Neuronal stem cell (in vitro differentiated cells): ENCODE measurements around the gene NAV1.

ENCODE experiments used
- DNase-seq: peaks from one replicate; pipeline ENCODE4 v3.0.0-alpha.2; 2013; ENCODE audit warnings: low spot score
- H2AFZ ChIP-seq: one replicate; pipeline ENCODE4 v1.6.1; 2013; ENCODE audit warnings: mild to moderate bottlenecking, low read length, inconsistent platforms
- H2AK5ac ChIP-seq: 2 replicates; pipeline ENCODE4 v1.6.1; 2013; ENCODE audit warnings: low read depth, mild to moderate bottlenecking, inconsistent platforms, low read length, moderate library complexity, mixed read lengths
- H2BK120ac ChIP-seq: 2 replicates; pipeline ENCODE4 v1.6.1; 2013; ENCODE audit warnings: low read depth, mild to moderate bottlenecking, inconsistent platforms, low read length, moderate library complexity, mixed read lengths
- H2BK12ac ChIP-seq: one replicate; pipeline ENCODE4 v1.6.1; 2013; ENCODE audit warnings: low read length, inconsistent platforms
- H2BK15ac ChIP-seq: 2 replicates; pipeline ENCODE4 v1.6.1; 2013; ENCODE audit warnings: mild to moderate bottlenecking, low read length, inconsistent platforms, mixed read lengths
- H2BK5ac ChIP-seq: one replicate; pipeline ENCODE4 v1.6.1; 2013; ENCODE audit warnings: inconsistent platforms, mild to moderate bottlenecking, low read length, moderate library complexity
- H3K14ac ChIP-seq: one replicate; pipeline ENCODE4 v1.6.1; 2013; ENCODE audit warnings: low read length, inconsistent platforms
- H3K18ac ChIP-seq: 2 replicates; pipeline ENCODE4 v1.6.1; 2013; ENCODE audit warnings: low read length, inconsistent platforms
- H3K23ac ChIP-seq: 2 replicates; pipeline ENCODE4 v1.6.1; 2013; ENCODE audit warnings: low read depth, mild to moderate bottlenecking, mixed read lengths, low read length, inconsistent platforms; ENCODE audit not compliant: poor library complexity
- H3K27ac ChIP-seq: replicated peaks from 3 replicates; pipeline ENCODE4 v1.5.1; 2013; ENCODE audit warnings: low read length, inconsistent platforms
- H3K27me3 ChIP-seq, 3 experiments: 2 replicates each; pipeline ENCODE4 v1.6.1; 2013; ENCODE audit warnings: low read length in 3 of 3, mild to moderate bottlenecking in 2 of 3, inconsistent platforms in 1 of 3, low read depth in 1 of 3, mixed read lengths in 1 of 3, moderate library complexity in 1 of 3; ENCODE audit not compliant: control insufficient read depth in 3 of 3, insufficient read depth in 3 of 3
- H3K36me3 ChIP-seq, 2 donors: replicated peaks in 1 of 2; 2 replicates each; pipeline ENCODE4 v1.6.1; 2013; ENCODE audit warnings: low read length in 2 of 2; ENCODE audit not compliant: control insufficient read depth in 2 of 2, insufficient read depth in 2 of 2
- H3K4ac ChIP-seq: 2 replicates; pipeline ENCODE4 v1.6.1; 2013; ENCODE audit warnings: inconsistent platforms, mild to moderate bottlenecking, low read length, moderate library complexity
- H3K4me1 ChIP-seq, 2 donors: 1 replicate in 1 of 2; 2 replicates in 1 of 2; pipeline ENCODE4 v1.6.1; 2013; ENCODE audit warnings: low read length in 2 of 2, low read depth in 1 of 2; ENCODE audit not compliant: control insufficient read depth in 2 of 2, insufficient read depth in 1 of 2
- H3K4me2 ChIP-seq: one replicate; pipeline ENCODE4 v1.6.1; 2013; ENCODE audit warnings: mild to moderate bottlenecking, low read length, inconsistent platforms; ENCODE audit not compliant: insufficient read depth, poor library complexity, severe bottlenecking
- H3K4me3 ChIP-seq, 2 donors: 2 replicates each; pipeline ENCODE4 v1.5.1; 2013; ENCODE audit warnings: low read length in 2 of 2, mild to moderate bottlenecking in 2 of 2, inconsistent platforms in 1 of 2, moderate library complexity in 1 of 2
- H3K79me1 ChIP-seq: one replicate; pipeline ENCODE4 v1.6.1; 2013; ENCODE audit warnings: low read depth, mild to moderate bottlenecking, inconsistent platforms, low read length, moderate library complexity
- H3K9ac ChIP-seq: one replicate; pipeline ENCODE4 v1.6.1; 2013; ENCODE audit warnings: mild to moderate bottlenecking, low read depth, low read length, inconsistent platforms; ENCODE audit not compliant: poor library complexity
- H3K9me3 ChIP-seq, 2 donors: replicated peaks in 1 of 2; 2 replicates each; pipeline versions ENCODE3 to v1.6.1; 2013; ENCODE audit warnings: low read length in 2 of 2, mild to moderate bottlenecking in 2 of 2, inconsistent platforms in 1 of 2, low read depth in 1 of 2, mixed read lengths in 1 of 2, moderate library complexity in 1 of 2; ENCODE audit not compliant: control insufficient read depth in 2 of 2, insufficient read depth in 1 of 2
- H4K8ac ChIP-seq: one replicate; pipeline ENCODE4 v1.6.1; 2013; ENCODE audit warnings: low read depth, mild to moderate bottlenecking, inconsistent platforms, low read length, moderate library complexity
- H4K91ac ChIP-seq: one replicate; pipeline ENCODE4 v1.6.1; 2013; ENCODE audit warnings: low read length, low read depth, mild to moderate bottlenecking, inconsistent platforms; ENCODE audit not compliant: poor library complexity
- WGBS, 2 donors: extraction: QIAGEN DNeasy Blood & Tissue Kit; methylation state at CpG; one replicate each; pipeline ENCODE4 v1.1.7; 2013; ENCODE audit warnings: missing lambda C conversion rate in 2 of 2, mixed read lengths in 1 of 2; ENCODE audit not compliant: insufficient read length in 2 of 2, insufficient replicate concordance in 1 of 2; ENCODE audit errors: extremely low coverage in 2 of 2; 5-methylcytosine and 5-hydroxymethylcytosine counted together

Gene NAV1

GRCh38 chr1:201554789-201555592 lies 16.1 kb downstream of the NAV1 start:
- Histone ChIP-seq H3K18ac (no peak overlapping the region), H2BK120ac (no peak overlapping the region), H3K4me2 (no peak overlapping the region)

GRCh38 chr1:201555593-201555945 lies 16.6 kb downstream of the NAV1 start:
- H3K79me1 ChIP-seq, result peaks cover 3% of the 10 kb centered on the region
- H3K27ac ChIP-seq, result no peak overlapping the region
- no peak overlapping the region for H4K8ac ChIP-seq
- no peak overlapping the region for H2BK120ac ChIP-seq
- H3K9ac ChIP-seq, result no peak overlapping the region
- H3K36me3 ChIP-seq, result no peaks in the 10 kb centered on the region
- H2BK5ac ChIP-seq, result no peak overlapping the region
- no CpG with 5 or more reads among the region's 9 CpGs for WGBS, 2 donors
- H3K4me3 ChIP-seq, result no peak overlapping the region
- H2BK12ac ChIP-seq, result no peak overlapping the region
- peaks cover 0 to 2% (median 0%) of the 10 kb centered on the region in 3 experiments for H3K27me3 ChIP-seq
- H2AFZ ChIP-seq, result no peak overlapping the region
- no peak overlapping the region for H2BK15ac ChIP-seq
- no peaks in the 10 kb centered on the region for H3K9me3 ChIP-seq
- no peak overlapping the region for H3K23ac ChIP-seq
- DNase-seq, result no peak
- no peak overlapping the region for H2AK5ac ChIP-seq
- H3K4ac ChIP-seq, result no peak overlapping the region
- H3K14ac ChIP-seq, result no peak overlapping the region
- H3K4me2 ChIP-seq, result no peak overlapping the region
- peaks cover 5 to 12% of the 10 kb centered on the region in 2 donors for H3K4me1 ChIP-seq
- H4K91ac ChIP-seq, result no peak overlapping the region
- no peak overlapping the region for H3K18ac ChIP-seq

More at GRCh38 chr1:201554789-201555592, 16.1 kb downstream of the NAV1 start:
- Histone ChIP-seq H3K27me3 (no peaks in the 10 kb centered on the region), H3K9ac (no peak overlapping the region), H3K9me3 (no peaks in the 10 kb centered on the region), H3K4ac (no peak overlapping the region), H2AFZ (no peak overlapping the region), H3K14ac (no peak overlapping the region), H3K79me1 (peaks cover 3% of the 10 kb centered on the region), H3K23ac (no peak overlapping the region), H2AK5ac (no peak overlapping the region), H3K36me3 (no peaks in the 10 kb centered on the region), H2BK5ac (no peak overlapping the region), H2BK15ac (no peak overlapping the region), H3K27ac (no peak overlapping the region), H4K8ac (no peak overlapping the region), H2BK12ac (no peak overlapping the region), H4K91ac (no peak overlapping the region), H3K4me1 (peaks cover 5 to 12% of the 10 kb centered on the region in 2 donors), H3K4me3 (no peak overlapping the region)
- WGBS, 2 donors, result no CpG with 5 or more reads among the region's 7 CpGs
- no peak for DNase-seq

- H3K23ac ChIP-seq, result no peak overlapping the region
- H2BK120ac ChIP-seq, result no peak overlapping the region
- H2AFZ ChIP-seq, result no peak overlapping the region
- H3K36me3 ChIP-seq, result no peaks in the 10 kb centered on the region
- no peak overlapping the region for H3K14ac ChIP-seq
- WGBS, 2 donors, result no CpG with 5 or more reads among the region's 5 CpGs
- H4K8ac ChIP-seq, result no peak overlapping the region
- H2BK5ac ChIP-seq, result no peak overlapping the region
- no peak overlapping the region for H2BK12ac ChIP-seq
- H3K27ac ChIP-seq, result no peak overlapping the region
- no peak overlapping the region for H4K91ac ChIP-seq
- H3K4me2 ChIP-seq, result no peak overlapping the region
- H2AK5ac ChIP-seq, result no peak overlapping the region
- H3K9me3 ChIP-seq, result no peaks in the 10 kb centered on the region
- no peak overlapping the region for H3K9ac ChIP-seq
- no peak overlapping the region for H3K18ac ChIP-seq
- no peak overlapping the region for H3K4ac ChIP-seq
- H3K27me3 ChIP-seq, result peaks cover 0 to 2% (median 0%) of the 10 kb centered on the region in 3 experiments
- H2BK15ac ChIP-seq, result no peak overlapping the region
- peaks cover 5 to 10% of the 10 kb centered on the region in 2 donors for H3K4me1 ChIP-seq
- H3K79me1 ChIP-seq, result peaks cover 3% of the 10 kb centered on the region
- no peak for DNase-seq
- no peak overlapping the region for H3K4me3 ChIP-seq
These were observed 18.1 kb downstream of the NAV1 start for GRCh38 chr1:201556841-201557571.

- Histone ChIP-seq H3K23ac (no peak overlapping the region), H2AFZ (no peak overlapping the region), H3K27me3 (peaks cover 0 to 2% (median 0%) of the 10 kb centered on the region in 3 experiments), H4K8ac (no peak overlapping the region), H3K14ac (no peak overlapping the region), H3K79me1 (peaks cover 3% of the 10 kb centered on the region), H3K36me3 (no peaks in the 10 kb centered on the region), H2AK5ac (no peak overlapping the region), H4K91ac (no peak overlapping the region), H2BK12ac (no peak overlapping the region), H3K4me3 (no peak overlapping the region), H3K18ac (no peak overlapping the region), H3K9me3 (no peaks in the 10 kb centered on the region), H3K4me2 (no peak overlapping the region), H2BK120ac (no peak overlapping the region), H3K4ac (no peak overlapping the region), H2BK5ac (no peak overlapping the region), H3K4me1 (peaks cover 5 to 10% of the 10 kb centered on the region in 2 donors), H3K9ac (no peak overlapping the region), H3K27ac (no peak overlapping the region), H2BK15ac (no peak overlapping the region)
- WGBS, 2 donors, result no CpG with 5 or more reads among the region's 7 CpGs
- no peak for DNase-seq
These were observed 18.6 kb downstream of the NAV1 start for GRCh38 chr1:201557572-201557958.
